ENCODE measurements around the gene IL16. TPM values are rescaled to one million over a fixed set of nuclear protein-coding genes. Genes with fewer than 3 reads are reported as not detected.
"Not testable (repeated sequence)": the region's sequence is repeated elsewhere in the genome, so short reads cannot be mapped to it uniquely, and the experiment has no call there.

IL16 gene
- polyA plus RNA-seq, 1 donor = 8.1 TPM

- peaks cover 21% of the 10 kb centered on the region for H3K36me3 ChIP-seq (ENCODE audit: control insufficient read depth, insufficient read depth, low read length)
- WGBS (ENCODE audit: insufficient coverage, low lambda C conversion rate) = no CpG with 5 or more reads among the region's 67 CpGs
- H3K27ac ChIP-seq (ENCODE audit: low read length) = peak within 1 kb of the TSS; percentile 99
- no peaks in the 10 kb centered on the region for H3K9me3 ChIP-seq (ENCODE audit: control insufficient read depth, low read depth, low read length)
- peaks cover 4% of the 10 kb centered on the region for H3K4me1 ChIP-seq (ENCODE audit: control insufficient read depth, insufficient read depth, low read length)
- no peaks in the 10 kb centered on the region for H3K27me3 ChIP-seq (ENCODE audit: control insufficient read depth, insufficient read depth, low read length)
- H3K4me3 ChIP-seq (ENCODE audit: low read length) = peak within 1 kb of the TSS; percentile 98
- peak; percentile 99 for DNase-seq
Observed at GRCh38 chr15:81323944-81324881, 127.5 kb downstream of the IL16 start, which contains the start of gene STARD5. TSS of gene STARD5 (minus strand) at chr15:81324141. CDS start at chr15:81324099, 42 bp downstream.

GRCh38 chr15:81326466-81327212, 130.0 kb downstream of the IL16 start:
- no peak overlapping the region for H3K4me3 ChIP-seq (ENCODE audit: low read length)
- peak overlapping the region; percentile 19 for H3K27ac ChIP-seq (ENCODE audit: low read length)
- no peak for DNase-seq
- H3K36me3 ChIP-seq (ENCODE audit: control insufficient read depth, insufficient read depth, low read length) = peaks cover 3% of the 10 kb centered on the region
- no peaks in the 10 kb centered on the region for H3K9me3 ChIP-seq (ENCODE audit: control insufficient read depth, low read depth, low read length)
- no CpG with 5 or more reads among the region's 7 CpGs for WGBS (ENCODE audit: insufficient coverage, low lambda C conversion rate)
- H3K27me3 ChIP-seq (ENCODE audit: control insufficient read depth, insufficient read depth, low read length) = no peaks in the 10 kb centered on the region
- H3K4me1 ChIP-seq (ENCODE audit: control insufficient read depth, insufficient read depth, low read length) = peaks cover 14% of the 10 kb centered on the region

GRCh38 chr15:81327516-81327915, 130.8 kb downstream of the IL16 start:
- Histone ChIP-seq H3K4me3 (ENCODE audit: low read length) (no peak overlapping the region), H3K27me3 (ENCODE audit: control insufficient read depth, insufficient read depth, low read length) (no peaks in the 10 kb centered on the region), H3K4me1 (ENCODE audit: control insufficient read depth, insufficient read depth, low read length) (peaks cover 17% of the 10 kb centered on the region), H3K36me3 (ENCODE audit: control insufficient read depth, insufficient read depth, low read length) (no peaks in the 10 kb centered on the region), H3K9me3 (ENCODE audit: control insufficient read depth, low read depth, low read length) (no peaks in the 10 kb centered on the region), H3K27ac (ENCODE audit: low read length) (peak overlapping the region; percentile 19)
- WGBS (ENCODE audit: insufficient coverage, low lambda C conversion rate) = 66% methylated on average over 2 of the region's 3 CpGs
- peak in 1 of 2 donors; percentile 58 for DNase-seq

- WGBS (ENCODE audit: insufficient coverage, low lambda C conversion rate) = no CpG with 5 or more reads among the region's 2 CpGs
- Histone ChIP-seq H3K4me3 (ENCODE audit: low read length) (no peak overlapping the region), H3K4me1 (ENCODE audit: control insufficient read depth, insufficient read depth, low read length) (peaks cover 30% of the 10 kb centered on the region), H3K27ac (ENCODE audit: low read length) (no peak overlapping the region), H3K36me3 (ENCODE audit: control insufficient read depth, insufficient read depth, low read length) (no peaks in the 10 kb centered on the region), H3K27me3 (ENCODE audit: control insufficient read depth, insufficient read depth, low read length) (no peaks in the 10 kb centered on the region), H3K9me3 (ENCODE audit: control insufficient read depth, low read depth, low read length) (no peaks in the 10 kb centered on the region)
- no peak for DNase-seq
Observed at GRCh38 chr15:81329446-81329845, 132.8 kb downstream of the IL16 start.

GRCh38 chr15:81330366-81331090, 133.8 kb downstream of the IL16 start:
- H3K27me3 ChIP-seq (ENCODE audit: control insufficient read depth, insufficient read depth, low read length) = no peaks in the 10 kb centered on the region
- H3K27ac ChIP-seq (ENCODE audit: low read length) = peak overlapping the region; percentile 75
- 57% methylated on average over 1 of the region's 5 CpGs for WGBS (ENCODE audit: insufficient coverage, low lambda C conversion rate)
- H3K4me1 ChIP-seq (ENCODE audit: control insufficient read depth, insufficient read depth, low read length) = peaks cover 35% of the 10 kb centered on the region
- no peaks in the 10 kb centered on the region for H3K9me3 ChIP-seq (ENCODE audit: control insufficient read depth, low read depth, low read length)
- no peak for DNase-seq
- H3K4me3 ChIP-seq (ENCODE audit: low read length) = no peak overlapping the region
- no peaks in the 10 kb centered on the region for H3K36me3 ChIP-seq (ENCODE audit: control insufficient read depth, insufficient read depth, low read length)

- H3K27ac ChIP-seq (ENCODE audit: low read length) = peak overlapping the region; percentile 75
- H3K36me3 ChIP-seq (ENCODE audit: control insufficient read depth, insufficient read depth, low read length); H3K4me3 ChIP-seq (ENCODE audit: low read length); H3K9me3 ChIP-seq (ENCODE audit: control insufficient read depth, low read depth, low read length); H3K27me3 ChIP-seq (ENCODE audit: control insufficient read depth, insufficient read depth, low read length): not testable (repeated sequence)
- DNase-seq = peak; percentile 48 to 68
- WGBS (ENCODE audit: insufficient coverage, low lambda C conversion rate) = 19% methylated on average over 2 of the region's 9 CpGs
- H3K4me1 ChIP-seq (ENCODE audit: control insufficient read depth, insufficient read depth, low read length) = peaks cover 40% of the 10 kb centered on the region
Observed at GRCh38 chr15:81331141-81331540, 134.5 kb downstream of the IL16 start.

GRCh38 chr15:81331600-81331999, 134.9 kb downstream of the IL16 start:
- WGBS (ENCODE audit: insufficient coverage, low lambda C conversion rate) = no CpG with 5 or more reads among the region's 15 CpGs
- Histone ChIP-seq H3K27ac (ENCODE audit: low read length) (peak overlapping the region; percentile 75), H3K27me3 (ENCODE audit: control insufficient read depth, insufficient read depth, low read length) (no peaks in the 10 kb centered on the region), H3K4me3 (ENCODE audit: low read length) (no peak overlapping the region), H3K4me1 (ENCODE audit: control insufficient read depth, insufficient read depth, low read length) (peaks cover 41% of the 10 kb centered on the region), H3K36me3 (ENCODE audit: control insufficient read depth, insufficient read depth, low read length) (no peaks in the 10 kb centered on the region), H3K9me3 (ENCODE audit: control insufficient read depth, low read depth, low read length) (no peaks in the 10 kb centered on the region)
- no peak for DNase-seq

- Histone ChIP-seq H3K9me3 (ENCODE audit: control insufficient read depth, low read depth, low read length) (no peaks in the 10 kb centered on the region), H3K4me3 (ENCODE audit: low read length) (no peak overlapping the region), H3K27me3 (ENCODE audit: control insufficient read depth, insufficient read depth, low read length) (no peaks in the 10 kb centered on the region), H3K36me3 (ENCODE audit: control insufficient read depth, insufficient read depth, low read length) (peaks cover 2% of the 10 kb centered on the region), H3K4me1 (ENCODE audit: control insufficient read depth, insufficient read depth, low read length) (peaks cover 41% of the 10 kb centered on the region), H3K27ac (ENCODE audit: low read length) (no peak overlapping the region)
- DNase-seq = no peak
- no CpG with 5 or more reads among the region's 12 CpGs for WGBS (ENCODE audit: insufficient coverage, low lambda C conversion rate)
Observed at GRCh38 chr15:81332326-81332725, 135.6 kb downstream of the IL16 start.

GRCh38 chr15:81333363-81333762, 136.7 kb downstream of the IL16 start:
- Histone ChIP-seq H3K36me3 (ENCODE audit: control insufficient read depth, insufficient read depth, low read length) (peaks cover 3% of the 10 kb centered on the region), H3K9me3 (ENCODE audit: control insufficient read depth, low read depth, low read length) (no peaks in the 10 kb centered on the region), H3K27ac (ENCODE audit: low read length) (peak overlapping the region; percentile 55), H3K27me3 (ENCODE audit: control insufficient read depth, insufficient read depth, low read length) (no peaks in the 10 kb centered on the region), H3K4me1 (ENCODE audit: control insufficient read depth, insufficient read depth, low read length) (peaks cover 41% of the 10 kb centered on the region), H3K4me3 (ENCODE audit: low read length) (no peak overlapping the region)
- no peak for DNase-seq
- no CpG with 5 or more reads among the region's 3 CpGs for WGBS (ENCODE audit: insufficient coverage, low lambda C conversion rate)

All from large intestine (tissue), 3 donors.